ENCODE data around the gene CHL1. TPM values are rescaled to one million over a fixed set of nuclear protein-coding genes. Genes with fewer than 3 reads are reported as not detected.
A peak's percentile ranks its signal among the peaks of the same experiment; 100 is the strongest.

The CHL1 gene, protein sequence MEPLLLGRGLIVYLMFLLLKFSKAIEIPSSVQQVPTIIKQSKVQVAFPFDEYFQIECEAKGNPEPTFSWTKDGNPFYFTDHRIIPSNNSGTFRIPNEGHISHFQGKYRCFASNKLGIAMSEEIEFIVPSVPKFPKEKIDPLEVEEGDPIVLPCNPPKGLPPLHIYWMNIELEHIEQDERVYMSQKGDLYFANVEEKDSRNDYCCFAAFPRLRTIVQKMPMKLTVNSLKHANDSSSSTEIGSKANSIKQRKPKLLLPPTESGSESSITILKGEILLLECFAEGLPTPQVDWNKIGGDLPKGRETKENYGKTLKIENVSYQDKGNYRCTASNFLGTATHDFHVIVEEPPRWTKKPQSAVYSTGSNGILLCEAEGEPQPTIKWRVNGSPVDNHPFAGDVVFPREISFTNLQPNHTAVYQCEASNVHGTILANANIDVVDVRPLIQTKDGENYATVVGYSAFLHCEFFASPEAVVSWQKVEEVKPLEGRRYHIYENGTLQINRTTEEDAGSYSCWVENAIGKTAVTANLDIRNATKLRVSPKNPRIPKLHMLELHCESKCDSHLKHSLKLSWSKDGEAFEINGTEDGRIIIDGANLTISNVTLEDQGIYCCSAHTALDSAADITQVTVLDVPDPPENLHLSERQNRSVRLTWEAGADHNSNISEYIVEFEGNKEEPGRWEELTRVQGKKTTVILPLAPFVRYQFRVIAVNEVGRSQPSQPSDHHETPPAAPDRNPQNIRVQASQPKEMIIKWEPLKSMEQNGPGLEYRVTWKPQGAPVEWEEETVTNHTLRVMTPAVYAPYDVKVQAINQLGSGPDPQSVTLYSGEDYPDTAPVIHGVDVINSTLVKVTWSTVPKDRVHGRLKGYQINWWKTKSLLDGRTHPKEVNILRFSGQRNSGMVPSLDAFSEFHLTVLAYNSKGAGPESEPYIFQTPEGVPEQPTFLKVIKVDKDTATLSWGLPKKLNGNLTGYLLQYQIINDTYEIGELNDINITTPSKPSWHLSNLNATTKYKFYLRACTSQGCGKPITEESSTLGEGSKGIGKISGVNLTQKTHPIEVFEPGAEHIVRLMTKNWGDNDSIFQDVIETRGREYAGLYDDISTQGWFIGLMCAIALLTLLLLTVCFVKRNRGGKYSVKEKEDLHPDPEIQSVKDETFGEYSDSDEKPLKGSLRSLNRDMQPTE (N-terminal part only)
- 106 and 113 TPM in 2 replicates for total RNA-seq (2014; rRNA removed; shearing (Covaris generic))
- polyA plus RNA-seq (2015; cell fraction: cytosol; rRNA removed) = 46.9 and 47.6 TPM in 2 replicates
- polyA plus RNA-seq (2015; cell fraction: nucleus; rRNA removed) = 63.3 and 63.6 TPM in 2 replicates

GRCh38 chr3:196311-197148, at the start of gene CHL1:
Gene CHL1, plus strand, starts transcription at chr3:196763. Its CDS starts 123,014 bp downstream, at chr3:319777.
- in situ Hi-C loops (cut with HindIII; ENCODE audit: low pct_unique_long_range_greater_than_20kb, low sequenced_read_pairs) = no loop called here
- peak; percentile 70 for DNase-seq (ENCODE audit: low read depth, low spot score)

DNA sequence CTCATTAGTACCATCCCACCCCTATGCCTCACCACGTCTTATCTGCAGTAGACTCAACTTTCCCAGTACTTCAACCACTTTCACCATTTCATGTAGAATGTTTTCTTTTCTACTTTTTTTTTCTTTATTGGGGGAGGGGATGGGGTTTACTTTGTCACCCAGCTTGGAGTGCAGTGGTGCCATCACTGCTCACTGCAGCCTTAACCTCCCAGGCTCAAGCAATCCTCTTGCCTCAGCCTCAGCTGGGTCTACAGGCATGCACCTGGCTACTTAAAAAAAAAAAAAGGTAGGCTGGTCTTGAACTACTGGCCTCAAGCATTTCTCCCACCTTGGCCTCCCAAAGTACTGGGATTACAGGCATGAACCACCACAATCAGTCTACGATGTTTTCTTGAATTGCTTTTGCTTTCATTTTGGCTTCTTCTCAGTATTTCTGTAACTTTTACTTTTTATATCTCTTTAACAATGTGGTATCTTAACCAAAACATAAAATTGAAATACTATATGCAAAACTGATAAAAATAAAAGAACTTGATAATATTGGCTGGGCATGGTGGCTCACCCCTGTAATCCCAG, 44.9 kb upstream of the CHL1 start:
- in situ Hi-C loops (cut with HindIII; ENCODE audit: low pct_unique_long_range_greater_than_20kb, low sequenced_read_pairs) = no loop called here
- no peak for DNase-seq (ENCODE audit: low read depth, low spot score)

- DNase-seq (ENCODE audit: low read depth, low spot score) = no peak
- in situ Hi-C loops (cut with HindIII; ENCODE audit: low pct_unique_long_range_greater_than_20kb, low sequenced_read_pairs) = no loop called here
These were observed 36.6 kb upstream of the CHL1 start for GRCh38 chr3:159974-160373.

GRCh38 chr3:166071-166470, 30.5 kb upstream of the CHL1 start:
- DNase-seq (ENCODE audit: low read depth, low spot score) = no peak
- in situ Hi-C loops (cut with HindIII; ENCODE audit: low pct_unique_long_range_greater_than_20kb, low sequenced_read_pairs) = no loop called here

- in situ Hi-C loops (cut with HindIII; ENCODE audit: low pct_unique_long_range_greater_than_20kb, low sequenced_read_pairs) = no loop called here
These were observed 29.8 kb upstream of the CHL1 start for GRCh38 chr3:166799-167198.

GRCh38 chr3:173886-174285, 22.7 kb upstream of the CHL1 start:
- in situ Hi-C loops (cut with HindIII; ENCODE audit: low pct_unique_long_range_greater_than_20kb, low sequenced_read_pairs) = no loop called here
- peak; percentile 52 for DNase-seq (ENCODE audit: low read depth, low spot score)

More at GRCh38 chr3:166799-167198, 29.8 kb upstream of the CHL1 start:
- DNase-seq (ENCODE audit: low read depth, low spot score) = no peak

DNA sequence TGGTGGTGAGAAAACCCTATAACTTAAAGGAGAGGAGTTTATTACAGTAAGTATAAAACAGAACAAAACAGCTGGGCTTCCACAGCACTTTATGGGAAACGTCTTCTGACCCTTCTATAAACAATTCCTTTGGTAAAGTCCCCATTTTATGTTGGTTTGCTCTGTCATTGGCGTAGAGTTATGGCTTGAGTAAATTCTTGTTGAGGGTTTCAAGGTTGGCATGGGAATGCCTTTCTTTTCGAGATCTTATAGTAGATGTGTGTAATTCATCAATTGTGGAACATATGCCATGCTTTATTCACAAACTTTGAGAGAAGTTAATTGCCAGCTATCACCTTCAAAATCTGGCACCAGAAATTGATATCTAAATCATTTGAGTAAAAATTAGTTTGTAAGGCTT, 11.6 kb upstream of the CHL1 start:
- DNase-seq (ENCODE audit: low read depth, low spot score) = no peak
- in situ Hi-C loops (cut with HindIII; ENCODE audit: low pct_unique_long_range_greater_than_20kb, low sequenced_read_pairs) = no loop called here

DNA sequence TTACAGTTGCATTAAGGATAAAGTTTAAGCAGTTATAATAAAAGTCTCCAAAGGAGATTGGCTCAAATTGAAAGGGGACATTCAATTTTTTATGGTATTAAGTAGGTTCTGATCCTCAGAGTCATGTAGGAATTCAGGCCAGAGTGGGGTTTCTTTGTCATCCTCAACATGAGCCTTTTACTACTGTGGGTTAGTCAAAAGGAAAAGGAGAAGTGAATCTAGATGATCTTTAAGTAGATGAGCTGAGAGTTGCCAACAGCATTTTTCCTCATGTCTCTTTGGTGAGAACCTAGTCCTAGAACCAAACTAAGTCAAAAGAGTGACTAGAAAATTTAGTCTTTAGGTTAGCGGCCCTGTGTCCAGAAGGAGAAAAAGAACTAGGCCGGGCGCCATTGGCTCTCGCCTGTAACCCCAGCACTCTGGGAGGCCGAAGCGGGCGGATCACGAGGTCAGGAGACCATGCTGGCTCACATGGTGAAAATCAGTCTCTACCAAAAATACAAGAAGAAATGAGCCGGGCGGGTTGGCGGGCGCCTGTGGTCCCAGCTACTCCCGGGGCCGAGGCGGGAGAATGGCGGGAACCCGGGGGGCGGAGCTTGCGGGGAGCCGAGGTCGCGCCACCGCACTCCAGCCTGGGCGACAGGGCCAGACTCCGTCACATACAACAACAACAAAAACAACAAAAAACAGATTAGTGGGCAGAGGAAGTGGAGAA, 4.2 kb upstream of the CHL1 start:
- no peak for DNase-seq (ENCODE audit: low read depth, low spot score)
- in situ Hi-C loops (cut with HindIII; ENCODE audit: low pct_unique_long_range_greater_than_20kb, low sequenced_read_pairs) = no loop called here

- in situ Hi-C loops (cut with HindIII; ENCODE audit: low pct_unique_long_range_greater_than_20kb, low sequenced_read_pairs) = no loop called here
- no peak for DNase-seq (ENCODE audit: low read depth, low spot score)
These were observed 2.6 kb upstream of the CHL1 start for GRCh38 chr3:194001-194400.

DNA sequence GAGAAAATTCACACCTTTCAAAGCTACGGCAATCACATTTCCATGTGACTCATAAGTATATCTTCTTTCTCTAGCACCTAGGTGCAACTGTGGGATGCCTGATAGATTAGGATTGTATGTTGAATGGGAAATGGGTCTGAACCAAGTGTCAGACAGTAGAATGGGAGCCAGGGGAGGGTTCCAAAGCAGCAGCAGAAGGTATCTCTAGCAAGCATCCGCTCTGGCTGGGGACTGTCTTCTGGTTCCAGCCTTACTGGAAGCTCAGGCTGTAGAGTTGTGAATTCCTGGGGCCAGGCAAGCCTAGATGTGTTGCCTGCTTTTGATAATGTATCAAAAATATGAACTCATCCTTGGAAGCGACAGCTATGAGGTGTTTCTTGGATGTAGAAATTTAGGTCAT, 2.1 kb upstream of the CHL1 start:
- in situ Hi-C loops (cut with HindIII; ENCODE audit: low pct_unique_long_range_greater_than_20kb, low sequenced_read_pairs) = no loop called here
- DNase-seq (ENCODE audit: low read depth, low spot score) = no peak

DNA sequence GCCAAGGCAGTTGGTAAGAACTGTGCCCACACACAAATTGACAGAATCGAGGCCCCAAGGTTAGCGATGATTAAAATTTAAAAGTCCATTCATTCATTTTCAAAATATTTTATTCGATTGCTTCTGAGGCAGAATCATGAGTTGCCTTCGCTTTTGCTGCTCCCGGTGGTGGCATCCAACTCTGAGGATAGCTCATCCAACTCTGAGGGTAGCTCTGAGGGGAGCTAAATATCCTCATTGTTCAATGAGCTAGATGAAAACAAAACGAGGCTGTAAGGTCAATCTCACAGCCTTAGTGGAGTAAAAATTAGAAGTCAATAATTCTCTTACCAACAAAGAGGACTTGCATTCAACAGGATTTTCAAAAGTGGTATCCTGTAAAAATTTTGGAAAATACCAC, 897 bp upstream of the CHL1 start:
- peak; percentile 64 for DNase-seq (ENCODE audit: low read depth, low spot score)
- in situ Hi-C loops (cut with HindIII; ENCODE audit: low pct_unique_long_range_greater_than_20kb, low sequenced_read_pairs) = no loop called here

DNA sequence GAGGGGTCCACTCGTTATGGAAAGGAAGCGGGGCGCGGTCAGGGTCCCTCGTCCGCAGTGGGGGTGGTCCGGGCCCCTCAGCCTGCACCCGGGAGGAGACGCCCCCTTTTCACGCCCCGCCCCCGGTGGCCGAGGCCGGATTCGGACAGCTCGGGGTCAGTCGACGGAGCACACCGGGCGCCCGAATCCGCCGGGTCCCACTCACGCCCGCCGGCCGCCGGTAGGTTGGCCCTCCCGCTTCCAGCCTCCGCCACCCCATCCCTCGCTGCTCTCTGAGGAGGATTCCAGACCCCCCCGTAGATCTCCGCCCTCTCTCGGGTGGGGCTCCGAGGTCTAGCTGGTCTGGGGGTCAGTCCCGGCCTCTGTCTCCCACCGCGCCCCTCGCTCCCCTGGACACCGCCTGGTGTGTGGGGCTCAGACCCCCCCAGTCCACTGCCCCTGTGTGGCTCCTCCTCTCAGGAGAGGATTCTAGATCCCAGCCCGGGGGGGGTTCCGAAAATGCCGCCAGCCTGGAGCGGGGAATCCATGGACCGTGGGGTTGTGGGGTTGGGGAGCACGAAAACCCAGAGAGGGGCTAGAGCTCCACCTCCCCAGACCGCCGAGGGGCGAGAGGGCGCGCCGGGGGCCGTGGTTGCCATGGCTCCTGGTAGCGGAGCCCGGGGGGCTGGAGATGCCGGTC, 725 bp downstream of the CHL1 start:
- DNase-seq (ENCODE audit: low read depth, low spot score) = peak; percentile 36
- in situ Hi-C loops (cut with HindIII; ENCODE audit: low pct_unique_long_range_greater_than_20kb, low sequenced_read_pairs) = no loop called here

DNA sequence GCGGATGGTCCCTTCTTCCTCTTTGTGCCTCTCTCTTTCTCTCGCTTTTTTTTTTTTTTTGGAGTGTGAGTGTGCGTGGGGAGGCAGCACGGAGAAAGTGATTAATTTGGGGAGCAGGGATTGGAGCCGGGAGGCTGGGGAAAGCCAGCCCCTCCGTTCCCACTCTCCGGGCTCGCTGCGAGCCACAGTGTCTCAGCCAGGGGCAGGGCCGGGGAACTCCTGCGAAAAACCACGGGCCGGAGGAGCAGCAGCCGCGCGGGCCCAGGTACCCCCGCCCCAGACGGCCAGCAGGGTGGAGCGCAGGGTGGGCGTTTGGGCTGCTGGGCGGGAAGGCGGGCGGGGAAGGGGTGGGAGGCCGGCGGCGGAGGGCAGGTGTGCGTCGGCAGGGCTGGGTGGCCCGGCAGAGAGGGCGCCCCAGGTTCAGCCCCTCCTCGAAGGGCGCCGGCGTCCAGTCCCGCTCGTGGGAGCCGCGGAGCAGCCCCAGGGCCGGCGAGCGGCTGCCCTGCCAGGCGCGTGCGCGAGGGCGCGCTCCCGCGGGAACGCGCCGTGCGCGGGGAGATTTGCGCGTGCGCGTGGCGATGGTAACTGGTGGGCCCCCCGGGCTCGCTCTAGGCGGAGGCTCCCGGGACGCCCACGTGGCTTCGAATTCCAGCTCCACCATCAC, 1.4 kb downstream of the CHL1 start:
- in situ Hi-C loops (cut with HindIII; ENCODE audit: low pct_unique_long_range_greater_than_20kb, low sequenced_read_pairs) = no loop called here

DNA sequence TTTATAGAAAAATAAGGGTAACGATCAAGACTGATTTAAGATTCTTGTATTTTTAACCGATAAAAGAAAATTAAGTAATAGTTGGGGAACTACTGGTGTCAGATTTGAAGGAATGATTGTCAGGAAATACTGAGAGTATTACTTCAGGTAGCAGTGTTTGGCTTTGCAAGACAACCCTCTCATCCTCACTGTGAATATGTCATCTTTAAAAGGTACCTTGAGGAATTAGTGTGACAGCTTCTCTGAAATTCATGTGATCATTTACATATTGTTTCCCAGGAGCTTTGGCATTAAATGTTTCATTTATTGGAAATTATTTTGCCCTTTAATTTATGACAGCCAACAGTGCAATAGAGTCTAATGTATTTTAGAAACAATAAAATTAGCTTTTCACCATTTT, 3.3 kb downstream of the CHL1 start:
- in situ Hi-C loops (cut with HindIII; ENCODE audit: low pct_unique_long_range_greater_than_20kb, low sequenced_read_pairs) = no loop called here
- DNase-seq (ENCODE audit: low read depth, low spot score) = no peak

More for the DNA sequence above, 1.4 kb downstream of the CHL1 start:
- peak; percentile 54 for DNase-seq (ENCODE audit: low read depth, low spot score)

- DNase-seq (ENCODE audit: low read depth, low spot score) = no peak
- in situ Hi-C loops (cut with HindIII; ENCODE audit: low pct_unique_long_range_greater_than_20kb, low sequenced_read_pairs) = no loop called here
These were observed 4.3 kb downstream of the CHL1 start for GRCh38 chr3:200758-201325.

Data from SK-MEL-5 (cell line).